Measurements from ENCODE around the gene METAP2. TPM values are rescaled to one million over a fixed set of nuclear protein-coding genes. Genes with fewer than 3 reads are reported as not detected.

The METAP2 gene
- total RNA-seq, 1 donor from 2014 or later, result 55.8 TPM

- peaks cover 0 to under 1% (median 0%) of the 10 kb centered on the region in 3 donors for H3K9me3 ChIP-seq (ENCODE audit: control insufficient read depth in 3 of 3, low read length in 3 of 3)
- no peak overlapping the region for H3K9ac ChIP-seq (ENCODE audit: low read depth in 1 of 3, low read length in 3 of 3)
- H3K27me3 ChIP-seq (ENCODE audit: control insufficient read depth in 3 of 3, insufficient read depth in 3 of 3, low read length in 3 of 3), result no peaks in the 10 kb centered on the region
- peaks cover 0 to under 1% (median 0%) of the 10 kb centered on the region in 3 donors for H3K4me1 ChIP-seq (ENCODE audit: control insufficient read depth in 3 of 3, insufficient read depth in 3 of 3, low read length in 3 of 3)
- H3K27ac ChIP-seq (ENCODE audit: low read depth, low read length), result no peak overlapping the region
- H3K36me3 ChIP-seq (ENCODE audit: control insufficient read depth in 3 of 3, insufficient read depth in 3 of 3, low read length in 3 of 3), result peaks cover 22 to 43% (median 40%) of the 10 kb centered on the region in 3 donors
- H3K4me3 ChIP-seq (ENCODE audit: low read length in 3 of 3), result no peak overlapping the region
Observed at GRCh38 chr12:95504140-95504539, 30.2 kb downstream of the METAP2 start.

DNA sequence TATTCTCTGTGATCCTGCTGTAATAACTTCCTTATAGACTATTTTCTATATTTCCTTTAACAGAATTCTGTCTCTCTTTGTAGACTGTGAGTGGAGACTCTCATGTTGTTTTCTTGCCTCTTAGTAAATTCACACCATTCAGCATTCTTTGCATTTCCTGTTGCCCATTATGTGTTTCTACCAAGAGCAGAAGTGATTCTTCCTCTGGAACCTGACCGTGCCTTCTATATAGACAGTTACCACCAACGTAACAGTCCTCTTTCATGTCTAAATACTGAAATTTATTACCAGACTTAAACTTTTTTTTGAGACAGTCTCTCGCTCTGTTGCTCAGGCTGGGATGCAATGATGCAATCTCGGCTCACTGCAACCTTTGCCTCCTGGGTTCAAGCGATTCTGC, 31.1 kb downstream of the METAP2 start:
- H3K36me3 ChIP-seq (ENCODE audit: control insufficient read depth in 3 of 3, insufficient read depth in 3 of 3, low read length in 3 of 3), result peaks cover 24 to 36% (median 35%) of the 10 kb centered on the region in 3 donors
- no peaks in the 10 kb centered on the region for H3K9me3 ChIP-seq (ENCODE audit: control insufficient read depth in 3 of 3, low read length in 3 of 3)
- H3K4me3 ChIP-seq (ENCODE audit: low read length in 3 of 3), result no peak overlapping the region
- no peaks in the 10 kb centered on the region for H3K27me3 ChIP-seq (ENCODE audit: control insufficient read depth in 3 of 3, insufficient read depth in 3 of 3, low read length in 3 of 3)
- no peak overlapping the region for H3K27ac ChIP-seq (ENCODE audit: low read depth, low read length)
- no peak overlapping the region for H3K9ac ChIP-seq (ENCODE audit: low read depth in 1 of 3, low read length in 3 of 3)
- peaks cover 0 to 4% (median 0%) of the 10 kb centered on the region in 3 donors for H3K4me1 ChIP-seq (ENCODE audit: control insufficient read depth in 3 of 3, insufficient read depth in 3 of 3, low read length in 3 of 3)

- Histone ChIP-seq H3K27me3 (ENCODE audit: control insufficient read depth in 3 of 3, insufficient read depth in 3 of 3, low read length in 3 of 3) (no peaks in the 10 kb centered on the region), H3K36me3 (ENCODE audit: control insufficient read depth in 3 of 3, insufficient read depth in 3 of 3, low read length in 3 of 3) (peaks cover 24 to 49% (median 48%) of the 10 kb centered on the region in 3 donors), H3K27ac (ENCODE audit: low read depth, low read length) (no peak overlapping the region), H3K9me3 (ENCODE audit: control insufficient read depth in 3 of 3, low read length in 3 of 3) (no peaks in the 10 kb centered on the region), H3K4me1 (ENCODE audit: control insufficient read depth in 3 of 3, insufficient read depth in 3 of 3, low read length in 3 of 3) (peaks cover 0 to 4% (median 0%) of the 10 kb centered on the region in 3 donors), H3K9ac (ENCODE audit: low read depth in 1 of 3, low read length in 3 of 3) (no peak overlapping the region), H3K4me3 (ENCODE audit: low read length in 3 of 3) (no peak overlapping the region)
Observed at GRCh38 chr12:95506707-95507523, 33.0 kb downstream of the METAP2 start.

- Histone ChIP-seq H3K9me3 (ENCODE audit: control insufficient read depth in 3 of 3, low read length in 3 of 3) (no peaks in the 10 kb centered on the region), H3K36me3 (ENCODE audit: control insufficient read depth in 3 of 3, insufficient read depth in 3 of 3, low read length in 3 of 3) (peaks cover 31 to 63% (median 58%) of the 10 kb centered on the region in 3 donors), H3K27me3 (ENCODE audit: control insufficient read depth in 3 of 3, insufficient read depth in 3 of 3, low read length in 3 of 3) (no peaks in the 10 kb centered on the region), H3K27ac (ENCODE audit: low read depth, low read length) (no peak overlapping the region), H3K4me1 (ENCODE audit: control insufficient read depth in 3 of 3, insufficient read depth in 3 of 3, low read length in 3 of 3) (peaks cover 0 to 4% (median 0%) of the 10 kb centered on the region in 3 donors), H3K9ac (ENCODE audit: low read depth in 1 of 3, low read length in 3 of 3) (no peak overlapping the region), H3K4me3 (ENCODE audit: low read length in 3 of 3) (no peak overlapping the region)
Observed at GRCh38 chr12:95509300-95509699, 35.3 kb downstream of the METAP2 start.

DNA sequence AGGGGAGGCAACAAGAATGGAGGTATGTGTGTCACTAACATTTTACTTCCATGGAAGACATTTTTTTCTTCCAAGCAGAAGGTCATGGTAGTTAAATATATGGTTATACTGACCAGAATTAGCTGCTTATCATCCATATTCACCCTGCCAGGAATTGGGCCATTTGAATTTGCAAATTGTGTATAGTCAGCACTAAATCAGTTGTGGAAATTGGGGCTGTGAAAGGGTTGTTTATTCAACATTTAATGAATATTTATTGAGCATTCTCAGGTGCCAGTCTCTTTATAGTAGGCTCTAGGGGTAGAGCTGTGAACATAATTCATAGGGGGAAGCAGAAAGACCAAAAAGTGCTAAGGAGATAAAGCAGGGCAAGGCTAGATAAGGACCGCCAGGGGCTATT, 38.0 kb downstream of the METAP2 start:
- no peaks in the 10 kb centered on the region for H3K27me3 ChIP-seq (ENCODE audit: control insufficient read depth in 3 of 3, insufficient read depth in 3 of 3, low read length in 3 of 3)
- H3K27ac ChIP-seq (ENCODE audit: low read depth, low read length), result no peak overlapping the region
- no peak overlapping the region for H3K4me3 ChIP-seq (ENCODE audit: low read length in 3 of 3)
- peaks cover 0 to 4% (median 0%) of the 10 kb centered on the region in 3 donors for H3K4me1 ChIP-seq (ENCODE audit: control insufficient read depth in 3 of 3, insufficient read depth in 3 of 3, low read length in 3 of 3)
- H3K9me3 ChIP-seq (ENCODE audit: control insufficient read depth in 3 of 3, low read length in 3 of 3), result no peaks in the 10 kb centered on the region
- no peak overlapping the region for H3K9ac ChIP-seq (ENCODE audit: low read depth in 1 of 3, low read length in 3 of 3)
- H3K36me3 ChIP-seq (ENCODE audit: control insufficient read depth in 3 of 3, insufficient read depth in 3 of 3, low read length in 3 of 3), result peaks cover 20 to 58% (median 51%) of the 10 kb centered on the region in 3 donors

DNA sequence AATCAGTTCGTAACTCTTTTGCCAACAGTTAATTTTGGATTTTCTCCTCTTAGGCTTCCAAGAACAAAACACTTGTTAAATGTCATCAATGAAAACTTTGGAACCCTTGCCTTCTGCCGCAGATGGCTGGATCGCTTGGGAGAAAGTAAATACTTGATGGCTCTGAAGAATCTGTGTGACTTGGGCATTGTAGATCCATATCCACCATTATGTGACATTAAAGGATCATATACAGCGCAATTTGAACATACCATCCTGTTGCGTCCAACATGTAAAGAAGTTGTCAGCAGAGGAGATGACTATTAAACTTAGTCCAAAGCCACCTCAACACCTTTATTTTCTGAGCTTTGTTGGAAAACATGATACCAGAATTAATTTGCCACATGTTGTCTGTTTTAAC, 39.6 kb downstream of the METAP2 start:
- H3K27me3 ChIP-seq (ENCODE audit: control insufficient read depth in 3 of 3, insufficient read depth in 3 of 3, low read length in 3 of 3), result no peaks in the 10 kb centered on the region
- no peaks in the 10 kb centered on the region for H3K9me3 ChIP-seq (ENCODE audit: control insufficient read depth in 3 of 3, low read length in 3 of 3)
- H3K4me1 ChIP-seq (ENCODE audit: control insufficient read depth in 3 of 3, insufficient read depth in 3 of 3, low read length in 3 of 3), result peaks cover 0 to 4% (median 0%) of the 10 kb centered on the region in 3 donors
- H3K36me3 ChIP-seq (ENCODE audit: control insufficient read depth in 3 of 3, insufficient read depth in 3 of 3, low read length in 3 of 3), result peaks cover 20 to 48% (median 44%) of the 10 kb centered on the region in 3 donors
- no peak overlapping the region for H3K9ac ChIP-seq (ENCODE audit: low read depth in 1 of 3, low read length in 3 of 3)
- H3K4me3 ChIP-seq (ENCODE audit: low read length in 3 of 3), result no peak overlapping the region
- H3K27ac ChIP-seq (ENCODE audit: low read depth, low read length), result no peak overlapping the region

DNA sequence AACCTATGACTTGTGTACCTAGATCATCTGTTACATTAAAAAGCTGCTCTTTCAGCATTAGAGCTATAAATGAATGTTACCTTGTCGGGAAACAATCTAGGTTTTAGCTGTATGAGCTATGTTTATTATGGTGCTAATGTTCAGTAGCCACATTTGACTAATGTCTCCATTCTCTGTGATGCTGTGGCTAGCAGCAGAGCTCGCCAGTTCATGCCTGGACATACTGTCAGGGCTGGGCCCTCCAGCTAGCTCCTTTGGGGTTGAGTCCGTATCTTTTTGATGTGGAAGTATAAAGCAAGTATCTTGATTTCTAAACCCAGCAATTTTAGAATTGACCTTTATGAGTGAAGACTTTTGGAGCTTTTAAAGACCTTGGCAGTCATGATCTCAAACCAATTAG, 41.2 kb downstream of the METAP2 start:
- Histone ChIP-seq H3K27ac (ENCODE audit: low read depth, low read length) (no peak overlapping the region), H3K9me3 (ENCODE audit: control insufficient read depth in 3 of 3, low read length in 3 of 3) (no peaks in the 10 kb centered on the region), H3K9ac (ENCODE audit: low read depth in 1 of 3, low read length in 3 of 3) (no peak overlapping the region), H3K4me1 (ENCODE audit: control insufficient read depth in 3 of 3, insufficient read depth in 3 of 3, low read length in 3 of 3) (no peaks in the 10 kb centered on the region), H3K27me3 (ENCODE audit: control insufficient read depth in 3 of 3, insufficient read depth in 3 of 3, low read length in 3 of 3) (no peaks in the 10 kb centered on the region), H3K36me3 (ENCODE audit: control insufficient read depth in 3 of 3, insufficient read depth in 3 of 3, low read length in 3 of 3) (peaks cover 17 to 42% (median 39%) of the 10 kb centered on the region in 3 donors), H3K4me3 (ENCODE audit: low read length in 3 of 3) (no peak overlapping the region)

GRCh38 chr12:95516757-95517156, 42.8 kb downstream of the METAP2 start:
- no peak overlapping the region for H3K27ac ChIP-seq (ENCODE audit: low read depth, low read length)
- H3K9me3 ChIP-seq (ENCODE audit: control insufficient read depth in 3 of 3, low read length in 3 of 3), result no peaks in the 10 kb centered on the region
- peaks cover 17 to 32% (median 29%) of the 10 kb centered on the region in 3 donors for H3K36me3 ChIP-seq (ENCODE audit: control insufficient read depth in 3 of 3, insufficient read depth in 3 of 3, low read length in 3 of 3)
- H3K9ac ChIP-seq (ENCODE audit: low read depth in 1 of 3, low read length in 3 of 3), result no peak overlapping the region
- H3K4me3 ChIP-seq (ENCODE audit: low read length in 3 of 3), result no peak overlapping the region
- no peaks in the 10 kb centered on the region for H3K27me3 ChIP-seq (ENCODE audit: control insufficient read depth in 3 of 3, insufficient read depth in 3 of 3, low read length in 3 of 3)
- no peaks in the 10 kb centered on the region for H3K4me1 ChIP-seq (ENCODE audit: control insufficient read depth in 3 of 3, insufficient read depth in 3 of 3, low read length in 3 of 3)

DNA sequence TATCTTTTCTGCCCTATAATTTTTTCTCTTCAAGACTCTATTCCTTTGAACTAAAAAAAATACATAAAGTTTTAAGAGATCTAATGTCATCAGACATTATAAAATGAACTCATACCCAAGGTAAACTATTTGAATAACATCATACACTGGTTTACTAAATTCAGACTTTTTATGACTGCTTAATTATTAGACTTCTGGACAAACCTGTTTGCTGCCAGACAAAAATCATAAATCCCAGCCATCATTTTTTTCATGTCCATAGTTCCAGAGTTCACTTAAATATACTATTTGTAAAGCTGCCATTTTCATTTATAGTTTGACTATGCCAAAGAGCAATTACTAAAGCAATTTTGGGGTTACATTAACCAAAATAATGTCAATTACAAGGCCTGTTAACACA, 43.3 kb downstream of the METAP2 start:
- Histone ChIP-seq H3K4me1 (ENCODE audit: control insufficient read depth in 3 of 3, insufficient read depth in 3 of 3, low read length in 3 of 3) (no peaks in the 10 kb centered on the region), H3K4me3 (ENCODE audit: low read length in 3 of 3) (no peak overlapping the region), H3K36me3 (ENCODE audit: control insufficient read depth in 3 of 3, insufficient read depth in 3 of 3, low read length in 3 of 3) (peaks cover 15 to 27% (median 24%) of the 10 kb centered on the region in 3 donors), H3K27me3 (ENCODE audit: control insufficient read depth in 3 of 3, insufficient read depth in 3 of 3, low read length in 3 of 3) (no peaks in the 10 kb centered on the region), H3K27ac (ENCODE audit: low read depth, low read length) (no peak overlapping the region), H3K9ac (ENCODE audit: low read depth in 1 of 3, low read length in 3 of 3) (no peak overlapping the region), H3K9me3 (ENCODE audit: control insufficient read depth in 3 of 3, low read length in 3 of 3) (no peaks in the 10 kb centered on the region)

DNA sequence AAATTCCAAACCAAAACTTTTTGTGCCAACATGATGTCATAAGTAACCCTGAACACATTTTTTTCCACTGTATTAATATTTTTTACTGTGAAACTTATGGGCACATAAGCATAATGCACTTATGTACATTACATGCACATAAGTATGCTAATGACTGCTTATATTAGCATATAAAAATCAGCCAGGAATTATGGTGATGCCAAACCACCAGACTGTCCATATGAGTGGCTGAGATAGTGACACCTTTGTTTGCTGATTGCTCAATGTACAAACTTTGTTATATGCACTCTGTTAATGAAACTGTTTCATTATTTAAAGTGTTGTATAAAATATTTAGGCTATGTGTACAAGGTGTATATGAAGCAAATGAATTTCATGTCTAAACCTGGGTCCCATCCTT, 45.0 kb downstream of the METAP2 start:
- Histone ChIP-seq H3K27me3 (ENCODE audit: control insufficient read depth in 3 of 3, insufficient read depth in 3 of 3, low read length in 3 of 3) (no peaks in the 10 kb centered on the region), H3K4me3 (ENCODE audit: low read length in 3 of 3) (no peak overlapping the region), H3K36me3 (ENCODE audit: control insufficient read depth in 3 of 3, insufficient read depth in 3 of 3, low read length in 3 of 3) (peaks cover 2 to 11% (median 9%) of the 10 kb centered on the region in 3 donors), H3K9ac (ENCODE audit: low read depth in 1 of 3, low read length in 3 of 3) (no peak overlapping the region), H3K27ac (ENCODE audit: low read depth, low read length) (no peak overlapping the region), H3K4me1 (ENCODE audit: control insufficient read depth in 3 of 3, insufficient read depth in 3 of 3, low read length in 3 of 3) (no peaks in the 10 kb centered on the region), H3K9me3 (ENCODE audit: control insufficient read depth in 3 of 3, low read length in 3 of 3) (no peaks in the 10 kb centered on the region)

Measured in skeletal muscle tissue (tissue), 4 donors.